ENCODE results near the gene CTNND2.

DNA sequence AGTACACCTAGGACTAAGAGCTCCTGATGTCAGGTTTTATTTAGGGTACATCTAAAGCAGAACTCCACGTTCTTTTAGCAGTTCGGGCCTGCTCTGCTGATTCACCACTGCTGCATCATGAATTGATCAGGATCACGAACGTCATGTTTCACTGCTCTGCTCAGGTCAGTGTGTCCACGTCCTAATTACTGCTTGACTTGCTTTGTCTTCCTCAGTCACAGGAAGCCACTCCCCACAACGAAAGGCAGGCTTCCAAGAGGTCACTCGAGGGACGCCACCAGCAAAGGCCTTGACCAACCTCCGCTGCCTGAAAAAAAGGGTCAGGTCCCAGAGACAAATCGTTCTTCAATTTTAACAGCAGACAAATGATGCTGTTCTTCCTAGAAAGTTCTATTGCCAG is 40.3 kb downstream of the CTNND2 start:
- TF ChIP-seq JUND (IDR thresholded peaks at IDR 0.05; ENCODE audit: borderline replicate concordance, low read depth, low read length) (no peak), JUND (tag; IDR thresholded peaks at IDR 0.05; ENCODE audit: borderline replicate concordance, low read depth, low read length) (no peak), ESRRA (IDR thresholded peaks at IDR 0.05; ENCODE audit: borderline replicate concordance, low read depth) (no peak)
- TF ChIP-seq, protein P1, sequence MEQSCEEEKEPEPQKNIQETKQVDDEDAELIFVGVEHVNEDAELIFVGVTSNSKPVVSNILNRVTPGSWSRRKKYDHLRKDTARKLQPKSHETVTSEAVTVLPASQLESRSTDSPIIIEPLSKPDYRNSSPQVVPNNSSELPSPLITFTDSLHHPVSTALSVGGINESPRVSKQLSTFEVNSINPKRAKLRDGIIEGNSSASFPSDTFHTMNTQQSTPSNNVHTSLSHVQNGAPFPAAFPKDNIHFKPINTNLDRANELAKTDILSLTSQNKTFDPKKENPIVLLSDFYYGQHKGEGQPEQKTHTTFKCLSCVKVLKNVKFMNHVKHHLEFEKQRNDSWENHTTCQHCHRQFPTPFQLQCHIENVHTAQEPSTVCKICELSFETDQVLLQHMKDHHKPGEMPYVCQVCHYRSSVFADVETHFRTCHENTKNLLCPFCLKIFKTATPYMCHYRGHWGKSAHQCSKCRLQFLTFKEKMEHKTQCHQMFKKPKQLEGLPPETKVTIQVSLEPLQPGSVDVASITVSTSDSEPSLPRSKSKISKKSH (CRISPR knock-in tag; IDR thresholded peaks at IDR 0.05): no peak
- TF ChIP-seq, protein P2, sequence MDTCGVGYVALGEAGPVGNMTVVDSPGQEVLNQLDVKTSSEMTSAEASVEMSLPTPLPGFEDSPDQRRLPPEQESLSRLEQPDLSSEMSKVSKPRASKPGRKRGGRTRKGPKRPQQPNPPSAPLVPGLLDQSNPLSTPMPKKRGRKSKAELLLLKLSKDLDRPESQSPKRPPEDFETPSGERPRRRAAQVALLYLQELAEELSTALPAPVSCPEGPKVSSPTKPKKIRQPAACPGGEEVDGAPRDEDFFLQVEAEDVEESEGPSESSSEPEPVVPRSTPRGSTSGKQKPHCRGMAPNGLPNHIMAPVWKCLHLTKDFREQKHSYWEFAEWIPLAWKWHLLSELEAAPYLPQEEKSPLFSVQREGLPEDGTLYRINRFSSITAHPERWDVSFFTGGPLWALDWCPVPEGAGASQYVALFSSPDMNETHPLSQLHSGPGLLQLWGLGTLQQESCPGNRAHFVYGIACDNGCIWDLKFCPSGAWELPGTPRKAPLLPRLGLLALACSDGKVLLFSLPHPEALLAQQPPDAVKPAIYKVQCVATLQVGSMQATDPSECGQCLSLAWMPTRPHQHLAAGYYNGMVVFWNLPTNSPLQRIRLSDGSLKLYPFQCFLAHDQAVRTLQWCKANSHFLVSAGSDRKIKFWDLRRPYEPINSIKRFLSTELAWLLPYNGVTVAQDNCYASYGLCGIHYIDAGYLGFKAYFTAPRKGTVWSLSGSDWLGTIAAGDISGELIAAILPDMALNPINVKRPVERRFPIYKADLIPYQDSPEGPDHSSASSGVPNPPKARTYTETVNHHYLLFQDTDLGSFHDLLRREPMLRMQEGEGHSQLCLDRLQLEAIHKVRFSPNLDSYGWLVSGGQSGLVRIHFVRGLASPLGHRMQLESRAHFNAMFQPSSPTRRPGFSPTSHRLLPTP (IDR thresholded peaks at IDR 0.05; ENCODE audit: borderline replicate concordance, extremely low read depth, insufficient read length): no peak
- TF ChIP-seq, protein P3, sequence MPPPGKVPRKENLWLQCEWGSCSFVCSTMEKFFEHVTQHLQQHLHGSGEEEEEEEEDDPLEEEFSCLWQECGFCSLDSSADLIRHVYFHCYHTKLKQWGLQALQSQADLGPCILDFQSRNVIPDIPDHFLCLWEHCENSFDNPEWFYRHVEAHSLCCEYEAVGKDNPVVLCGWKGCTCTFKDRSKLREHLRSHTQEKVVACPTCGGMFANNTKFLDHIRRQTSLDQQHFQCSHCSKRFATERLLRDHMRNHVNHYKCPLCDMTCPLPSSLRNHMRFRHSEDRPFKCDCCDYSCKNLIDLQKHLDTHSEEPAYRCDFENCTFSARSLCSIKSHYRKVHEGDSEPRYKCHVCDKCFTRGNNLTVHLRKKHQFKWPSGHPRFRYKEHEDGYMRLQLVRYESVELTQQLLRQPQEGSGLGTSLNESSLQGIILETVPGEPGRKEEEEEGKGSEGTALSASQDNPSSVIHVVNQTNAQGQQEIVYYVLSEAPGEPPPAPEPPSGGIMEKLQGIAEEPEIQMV (tag; conservative IDR thresholded peaks at IDR 0.05; ENCODE audit: low read depth): no peak

Data from K562 (cell line).